Activated CD8-positive, alpha-beta memory T cell treated with anti-CD3 and anti-CD28 coated beads, Interleukin-2, amount 50 U/mL, for 24 hours (primary cell): ENCODE measurements around the gene PTPRD.

ENCODE experiments used
- DNase-seq: peaks from one replicate; pipeline ENCODE4 v3.0.0-alpha.2; 2020; ENCODE audit errors: extremely low read depth

PTPRD gene

DNA sequence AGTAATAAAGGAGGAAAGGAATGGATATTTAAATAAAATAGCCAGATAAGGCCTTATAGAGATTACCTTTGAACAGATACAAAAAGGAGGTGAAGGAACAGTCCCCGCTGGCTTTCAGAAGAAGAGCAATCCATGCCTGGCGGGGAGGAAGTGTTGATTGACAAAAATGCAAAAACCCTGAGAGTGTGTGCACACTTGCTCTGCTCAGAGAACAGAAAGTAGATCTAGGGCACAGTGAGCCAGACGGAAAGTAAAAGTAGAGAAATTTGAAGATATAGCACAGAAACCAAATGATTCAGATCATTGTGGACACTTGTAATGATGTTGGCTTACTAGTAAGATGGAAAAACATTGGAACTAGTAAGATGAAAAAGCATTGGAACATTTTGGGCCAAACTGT, 720.6 kb downstream of the PTPRD start:
- no peak for DNase-seq

DNA sequence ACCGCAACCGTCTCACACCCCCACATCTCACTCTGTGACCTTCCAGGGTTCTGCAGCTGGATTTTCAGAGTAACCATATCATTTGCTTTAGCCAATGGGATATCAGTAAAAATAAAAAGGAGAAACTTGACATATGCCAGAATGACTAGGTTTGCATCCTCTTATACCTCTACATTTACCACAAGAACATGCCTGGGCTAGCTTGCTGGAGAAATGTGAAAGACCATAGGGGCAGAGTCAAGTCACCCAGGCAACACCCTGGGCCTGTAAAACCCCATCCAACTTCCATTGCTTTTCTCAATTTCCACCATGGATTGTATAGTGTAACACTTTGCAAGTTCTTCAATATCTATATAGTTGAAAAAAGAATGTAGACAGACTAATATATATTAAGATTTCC, 731.1 kb downstream of the PTPRD start:
- DNase-seq, result no peak

DNA sequence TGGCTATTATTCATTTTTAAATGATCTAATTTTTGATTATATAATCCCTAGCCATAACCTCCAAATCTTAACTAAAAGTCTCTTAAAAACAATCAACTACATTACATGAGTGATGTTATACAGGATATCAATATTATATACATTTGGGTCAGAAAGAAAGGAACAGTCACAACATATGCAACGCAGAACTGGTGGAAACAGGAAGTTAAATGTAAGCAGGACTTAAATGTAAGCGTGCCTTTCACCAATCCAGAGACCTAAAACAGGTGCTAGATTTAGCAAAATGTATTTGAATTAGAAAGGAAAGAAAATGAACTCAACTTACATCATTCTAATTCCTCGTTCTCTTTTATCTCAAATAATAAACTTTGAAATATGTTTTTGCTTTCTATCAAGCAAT, 738.5 kb downstream of the PTPRD start:
- no peak for DNase-seq

DNA sequence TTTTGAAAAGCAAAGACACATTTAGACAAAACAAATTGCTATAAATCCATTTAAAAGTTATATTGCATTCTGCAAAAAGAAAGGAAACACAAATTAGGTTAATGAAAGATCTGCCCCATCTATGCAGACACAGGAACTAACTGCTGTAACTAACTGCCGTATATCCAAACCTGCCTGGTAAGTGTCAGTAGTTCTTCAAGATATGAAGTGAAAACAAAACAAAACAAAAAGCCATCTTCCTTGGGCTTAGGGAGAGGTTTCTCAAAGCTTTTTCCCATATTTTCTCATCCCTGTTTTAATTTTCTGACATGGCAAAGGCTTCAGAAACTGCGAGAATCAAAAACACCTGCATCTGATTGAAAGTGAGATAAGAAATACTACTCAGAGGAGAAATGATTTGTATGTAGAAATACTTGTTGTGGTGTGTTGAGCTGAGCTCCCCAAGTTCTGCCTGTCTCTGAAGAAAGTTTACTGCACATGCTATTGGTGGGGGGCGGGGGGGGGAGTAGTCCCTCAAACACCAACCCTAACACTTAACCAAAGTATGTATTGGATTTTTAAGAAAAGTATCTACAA, 750.5 kb downstream of the PTPRD start:
- DNase-seq, result no peak

DNA sequence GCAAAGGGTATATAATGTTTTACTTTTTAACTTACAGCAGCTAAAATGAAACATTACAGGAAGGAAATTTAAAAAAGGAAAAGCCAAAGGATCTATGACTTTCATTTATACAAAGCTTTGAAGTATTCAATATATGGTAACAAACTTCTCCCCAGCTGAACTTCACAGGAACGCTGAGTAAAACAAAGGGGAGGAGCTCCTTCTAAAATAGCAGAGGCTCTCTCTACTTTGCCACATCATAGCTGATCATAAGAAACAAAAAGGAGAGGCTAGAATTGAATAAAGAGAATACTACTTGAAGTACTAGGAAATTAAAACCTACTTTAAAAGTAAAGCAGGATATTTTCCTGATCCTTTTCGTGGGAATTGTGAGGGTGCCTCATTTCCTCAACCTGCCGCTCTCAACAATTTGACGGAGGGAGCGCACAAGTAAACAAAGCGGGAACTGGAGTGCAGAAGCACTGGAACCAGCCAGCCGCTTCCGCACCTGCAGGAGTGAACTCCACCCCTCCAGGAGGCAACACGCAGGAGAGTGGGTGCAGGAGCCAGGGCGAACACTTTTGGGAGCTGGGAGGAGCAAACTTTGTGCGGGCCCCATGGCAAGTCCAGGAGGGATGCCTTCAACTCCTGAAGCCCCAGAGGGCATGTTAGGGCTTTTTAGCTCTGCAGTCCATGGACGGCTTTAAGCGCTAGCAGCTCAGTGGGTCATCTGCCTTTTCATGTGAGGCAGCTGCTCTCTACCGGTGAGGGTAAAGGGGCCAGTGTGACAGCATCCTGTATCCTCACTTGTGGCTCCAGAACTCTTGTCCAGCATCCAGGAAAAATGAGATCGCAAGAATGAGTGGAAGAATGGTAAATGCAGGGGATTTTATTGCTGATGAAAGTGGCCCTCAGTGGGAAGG, 757.4 kb downstream of the PTPRD start:
- no peak for DNase-seq

DNA sequence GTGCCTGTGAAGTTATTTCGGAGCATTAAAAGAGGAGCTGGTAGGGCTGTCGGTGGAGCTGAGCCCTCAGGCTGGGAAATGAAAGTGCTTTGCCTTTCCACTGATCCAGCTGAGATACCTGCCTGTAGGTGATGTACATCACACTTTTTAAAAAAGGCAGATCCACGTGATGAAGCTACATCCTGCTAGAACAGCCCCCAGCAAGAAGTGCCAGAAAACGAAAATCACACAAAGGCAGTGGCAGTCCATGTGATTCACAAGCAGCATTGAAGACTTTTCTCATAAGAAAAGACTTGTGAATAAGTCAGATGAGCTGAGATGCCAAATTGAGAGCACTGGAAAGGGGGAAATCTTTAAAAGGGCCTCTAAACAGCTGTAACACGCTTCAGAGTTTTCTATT, 765.1 kb downstream of the PTPRD start:
- no peak for DNase-seq

DNA sequence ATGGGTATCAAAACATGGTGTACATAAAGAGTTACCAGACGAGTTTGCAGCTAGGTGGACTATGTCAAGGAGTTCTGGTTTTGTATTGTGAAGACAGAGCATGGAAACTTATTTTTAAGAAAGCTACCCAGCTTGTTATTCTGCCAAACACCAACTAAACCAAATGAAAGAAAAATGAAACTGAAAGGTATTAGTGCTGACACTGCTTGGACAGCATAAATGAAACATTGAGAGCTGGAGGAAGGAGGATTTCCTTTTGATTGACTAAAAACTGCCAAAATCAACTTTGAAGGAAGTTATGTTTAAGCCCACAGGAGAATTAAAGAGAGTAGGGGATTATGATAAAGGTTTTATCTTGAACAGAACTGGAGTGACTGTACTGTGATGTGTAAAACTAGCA, 766.2 kb downstream of the PTPRD start:
- DNase-seq, result no peak

DNA sequence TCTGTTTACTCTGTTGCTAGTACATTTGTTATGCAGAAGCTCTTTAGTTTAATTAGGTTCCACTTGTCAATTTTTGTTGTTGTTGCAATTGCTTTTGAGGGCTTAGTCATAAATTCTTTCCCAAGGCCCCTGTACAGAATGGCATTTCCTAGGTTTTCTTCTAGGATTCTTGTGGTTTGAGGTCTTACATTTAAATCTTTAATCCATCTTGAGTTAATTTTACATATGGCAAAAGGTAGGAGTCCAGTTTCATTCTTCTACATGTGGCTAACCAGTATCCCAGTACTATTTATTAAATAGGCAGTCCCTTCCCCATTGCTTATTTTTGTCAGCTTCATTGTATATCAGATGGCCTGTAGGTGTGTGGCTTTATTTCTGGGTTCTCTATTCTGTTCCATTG, 792.4 kb downstream of the PTPRD start:
- DNase-seq, result no peak

DNA sequence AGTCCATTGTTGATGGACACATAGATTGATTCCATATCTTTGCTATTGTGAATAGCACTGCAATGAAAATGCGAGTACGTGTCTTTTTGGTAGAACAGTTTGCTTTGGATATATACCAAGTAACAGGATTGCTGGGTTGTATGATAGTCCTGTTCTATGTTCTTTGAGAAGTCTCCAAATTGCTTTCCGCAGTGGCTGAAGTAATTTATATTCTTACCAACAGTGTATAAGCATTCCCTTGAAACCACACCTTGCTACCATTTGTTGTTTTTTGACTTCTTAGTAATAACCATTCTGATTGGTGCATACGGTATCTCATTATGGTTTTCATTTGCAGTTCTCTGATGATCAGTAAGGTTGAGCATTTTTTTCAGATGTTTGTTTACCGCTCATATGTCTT, 792.9 kb downstream of the PTPRD start:
- no peak for DNase-seq

DNA sequence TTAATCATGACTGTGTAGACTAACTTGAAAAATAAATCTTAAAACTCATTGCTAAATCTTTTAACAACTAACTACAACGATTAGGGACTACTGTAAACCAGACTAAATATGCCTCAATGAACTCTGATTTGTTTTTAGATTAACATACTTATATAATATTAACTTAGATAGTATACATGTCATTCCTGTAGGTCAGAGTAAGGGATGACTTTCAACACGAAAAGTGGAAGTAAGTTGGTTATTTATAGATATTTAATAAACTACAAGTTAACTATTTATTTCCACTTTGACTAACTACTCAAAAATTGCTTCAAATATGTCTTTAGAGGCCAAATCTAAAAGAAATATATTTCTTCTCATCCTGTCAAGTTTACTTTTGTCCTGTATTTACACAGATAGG, 795.6 kb downstream of the PTPRD start:
- no peak for DNase-seq

DNA sequence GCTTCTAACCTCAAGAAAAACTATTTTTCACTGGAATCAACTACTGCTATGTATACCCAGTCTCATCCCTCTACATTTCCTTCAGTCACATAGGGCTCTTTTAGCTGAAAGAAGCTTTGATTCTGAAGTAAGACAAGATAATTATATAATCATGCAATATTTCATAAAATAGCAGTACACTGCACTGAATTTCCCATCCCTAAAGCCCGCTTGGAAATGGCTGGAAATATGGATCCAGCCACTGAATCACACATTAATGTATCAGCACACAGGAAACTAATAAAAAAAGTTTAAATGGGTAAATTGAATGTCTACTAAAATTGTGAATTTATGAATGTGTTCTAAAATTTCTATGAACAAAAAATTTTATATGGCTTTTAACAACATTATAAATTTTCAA, 808.7 kb downstream of the PTPRD start:
- no peak for DNase-seq

DNA sequence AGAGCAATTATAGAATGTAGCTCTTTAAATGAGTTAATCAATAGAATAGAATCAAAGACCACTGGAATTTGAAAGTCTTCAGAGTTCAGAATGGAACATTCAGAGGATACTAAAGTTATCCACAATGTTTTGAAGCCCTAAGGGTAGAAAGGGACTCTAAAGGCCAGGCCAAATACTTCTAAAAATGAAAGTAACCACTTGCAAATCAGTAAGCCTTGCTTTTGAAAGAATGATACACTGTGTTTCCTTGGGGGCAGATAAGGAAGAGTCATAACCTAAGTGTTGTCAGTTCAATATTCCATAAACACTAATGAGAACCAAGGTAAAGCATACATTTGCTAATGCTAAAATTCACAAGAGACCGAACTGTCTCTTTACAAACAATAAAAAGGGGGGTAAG, 813.5 kb downstream of the PTPRD start:
- no peak for DNase-seq

DNA sequence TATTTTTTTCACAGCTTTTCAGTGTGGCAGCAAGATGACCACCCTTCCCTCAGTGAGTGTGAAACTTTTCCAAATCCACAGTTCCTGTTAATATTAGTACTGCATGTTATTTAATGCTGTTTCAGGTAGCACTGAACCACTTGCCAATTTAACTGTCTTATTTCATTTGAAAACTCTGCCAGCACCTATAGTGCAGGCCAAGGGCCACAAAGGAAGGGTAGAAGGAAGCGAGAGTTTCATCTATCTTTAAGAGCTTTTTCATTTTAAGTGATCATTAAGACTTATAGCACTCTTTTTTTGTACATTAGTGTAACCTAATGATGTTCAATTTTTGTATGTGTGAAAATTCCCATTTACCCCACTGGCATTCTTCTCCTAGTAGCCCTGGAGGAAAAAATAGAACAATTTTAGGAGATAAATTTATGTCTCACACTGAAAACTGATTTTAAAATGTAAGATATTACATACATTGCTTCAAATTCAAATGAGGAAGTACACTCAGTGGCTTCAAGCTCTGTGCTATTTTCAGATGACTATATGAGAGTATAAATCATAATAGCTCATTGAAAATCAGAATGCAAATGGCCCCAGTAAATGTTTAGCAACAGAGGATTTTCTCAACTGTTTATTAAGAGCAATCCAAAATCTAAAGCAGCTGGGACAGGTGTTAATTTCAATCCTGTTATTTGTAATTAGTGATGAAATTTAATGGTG, 820.5 kb downstream of the PTPRD start:
- no peak for DNase-seq

DNA sequence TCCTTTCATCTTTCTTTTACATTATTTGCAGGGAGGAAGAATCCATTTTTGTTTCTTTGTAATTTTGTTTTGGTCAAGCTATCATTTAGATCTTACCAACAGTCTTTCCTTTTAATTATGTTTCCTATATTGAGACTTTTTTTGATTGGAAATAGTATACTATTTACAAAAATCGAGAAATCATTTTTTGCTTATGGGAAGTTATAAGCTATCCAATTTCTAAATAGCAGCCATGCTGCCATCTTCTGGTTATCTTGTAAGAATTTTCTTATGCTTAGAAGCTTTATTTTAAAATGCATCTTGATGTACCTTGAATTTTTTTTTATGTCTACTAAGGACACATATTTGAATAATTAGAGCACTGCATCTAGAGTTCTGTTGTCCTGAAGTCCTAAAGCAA, 821.2 kb downstream of the PTPRD start:
- DNase-seq, result no peak

DNA sequence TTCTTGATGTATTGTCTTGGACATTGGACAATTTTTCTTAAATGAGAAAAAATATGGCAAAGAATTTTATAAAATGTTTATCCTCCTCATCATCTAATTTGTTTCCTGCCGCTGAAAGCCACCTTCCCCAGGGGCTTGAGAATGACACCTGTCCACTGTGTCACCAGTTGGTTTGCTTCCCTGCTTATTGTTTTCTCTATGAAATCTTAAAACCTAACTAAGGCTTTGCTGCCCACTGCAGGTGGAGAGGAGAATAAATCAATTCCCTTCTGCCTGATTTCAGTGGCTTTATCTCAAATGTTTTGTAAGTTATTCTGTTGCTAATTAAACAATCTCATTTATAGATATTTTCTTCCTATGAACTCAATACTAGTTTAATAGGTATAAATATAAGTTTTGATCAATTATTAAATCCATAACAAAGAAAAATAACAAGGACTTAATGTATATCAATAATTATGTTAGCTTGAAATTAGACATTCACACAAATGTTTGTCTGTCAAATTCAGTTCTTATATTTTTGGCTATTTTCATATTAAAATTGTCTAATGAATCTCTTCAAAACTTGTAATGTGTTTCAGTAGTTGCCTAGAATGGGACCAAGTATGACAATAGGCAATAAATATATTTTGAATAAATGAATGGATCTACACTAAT, 822.5 kb downstream of the PTPRD start:
- no peak for DNase-seq

DNA sequence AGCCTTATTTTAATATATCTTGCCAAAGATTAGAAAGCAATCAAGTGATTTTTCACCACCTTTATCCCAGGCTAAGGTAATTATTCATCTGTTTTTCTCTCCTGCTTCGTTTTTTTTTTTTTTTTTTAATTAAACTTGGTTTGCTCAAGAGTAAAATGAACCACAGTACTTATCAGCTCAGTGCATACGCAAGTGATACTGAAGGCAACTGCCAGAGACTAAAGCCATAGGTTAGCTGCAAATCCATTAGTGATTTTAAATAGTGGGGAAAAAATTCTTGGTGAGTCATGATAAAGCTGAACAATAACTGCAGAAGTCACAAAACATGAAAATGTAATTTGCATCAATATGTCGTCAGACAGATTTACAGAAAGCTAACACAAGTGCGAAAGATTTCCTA, 829.1 kb downstream of the PTPRD start:
- no peak for DNase-seq

DNA sequence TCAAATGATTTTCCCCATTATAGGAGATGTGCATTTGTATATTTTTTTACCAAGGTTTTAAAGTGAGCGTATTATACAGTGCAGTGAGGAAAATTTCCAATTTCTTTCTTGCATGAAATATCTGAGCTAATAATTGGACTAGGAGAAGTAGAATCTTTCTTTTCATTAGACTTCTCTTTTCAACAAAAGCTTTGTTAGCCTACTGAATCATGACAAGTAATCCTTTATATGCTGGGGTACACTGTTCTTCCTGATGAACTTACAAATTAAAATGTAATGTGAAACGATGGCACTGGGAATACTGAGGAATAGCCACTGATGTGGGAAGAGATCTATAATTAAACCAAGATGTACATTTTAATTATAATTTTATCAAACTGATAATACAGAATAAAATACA, 829.6 kb downstream of the PTPRD start:
- DNase-seq, result no peak

DNA sequence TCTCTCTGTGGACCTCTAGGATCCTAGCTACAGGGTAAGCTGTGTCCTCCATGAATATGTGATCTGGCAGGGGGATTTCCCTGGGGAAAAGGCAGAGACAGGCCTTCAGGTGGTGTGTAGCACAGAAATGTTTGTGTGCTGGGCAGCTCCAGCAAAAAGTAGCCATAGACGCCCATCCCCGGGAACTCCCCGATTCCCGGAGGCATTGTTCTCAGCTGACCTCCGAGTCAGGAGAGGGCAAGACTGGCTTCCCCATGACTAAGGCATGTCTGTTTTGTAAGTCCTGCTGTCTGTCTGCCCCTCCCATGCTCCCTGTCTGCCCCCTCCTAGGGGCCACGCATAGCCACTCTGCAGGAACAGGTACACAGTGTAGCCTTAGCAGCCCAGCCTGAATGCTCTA, 834.5 kb downstream of the PTPRD start:
- DNase-seq, result no peak

DNA sequence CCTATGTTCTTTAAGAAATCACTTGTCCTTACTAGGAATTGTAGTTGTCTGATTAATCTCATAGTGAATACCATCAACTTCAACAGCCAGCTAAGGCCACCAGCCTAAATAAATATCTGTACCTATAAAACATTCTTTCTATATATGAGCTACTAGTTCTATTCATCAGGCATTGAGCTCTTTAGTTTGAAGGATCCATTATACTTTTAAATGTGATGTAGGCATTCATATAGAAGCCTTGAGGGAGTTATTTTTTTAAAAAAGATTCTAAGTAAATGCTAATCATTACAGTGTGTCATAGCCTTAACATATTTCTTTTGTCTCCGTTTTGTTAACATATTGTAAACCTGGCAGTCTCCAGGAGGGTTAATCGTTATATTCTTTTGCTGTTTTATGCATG, 838.3 kb downstream of the PTPRD start:
- no peak for DNase-seq

DNA sequence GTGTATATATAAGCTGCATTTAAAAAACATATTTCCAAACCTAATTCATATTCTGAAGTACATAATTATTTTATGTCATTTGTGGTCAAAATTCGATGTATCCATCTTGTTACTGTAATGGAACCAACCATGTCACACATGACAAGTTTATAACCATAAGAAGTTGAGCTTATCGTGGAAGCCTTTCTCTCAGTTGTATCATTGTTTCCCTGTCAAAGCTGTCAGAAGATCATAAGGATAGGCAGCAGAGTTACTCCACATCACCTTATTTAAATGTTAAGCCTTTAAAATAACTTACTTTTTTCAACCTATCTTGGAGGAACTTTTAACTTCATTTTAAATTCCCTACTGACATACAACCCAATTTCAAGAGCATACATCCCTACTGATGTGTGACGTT, 841.5 kb downstream of the PTPRD start:
- no peak for DNase-seq

DNA sequence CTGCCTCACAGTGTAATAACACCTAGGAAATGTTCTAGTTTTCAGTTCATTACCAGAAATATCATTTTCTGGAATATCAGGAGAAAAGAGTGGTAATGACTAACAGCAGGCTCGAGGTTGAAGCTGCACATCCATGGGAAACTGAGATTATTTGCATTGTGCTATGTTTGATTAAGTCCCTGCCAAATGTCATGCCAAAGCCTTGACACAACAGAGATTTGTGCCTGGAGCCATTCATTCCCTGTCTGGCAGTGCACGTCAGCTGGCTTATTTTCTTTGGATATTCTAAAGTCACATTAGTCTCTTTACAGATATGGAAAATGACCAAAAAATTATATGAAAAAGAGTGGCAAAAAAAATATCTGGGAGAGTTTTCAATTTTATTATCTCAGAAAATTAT, 848.0 kb downstream of the PTPRD start:
- DNase-seq, result no peak

DNA sequence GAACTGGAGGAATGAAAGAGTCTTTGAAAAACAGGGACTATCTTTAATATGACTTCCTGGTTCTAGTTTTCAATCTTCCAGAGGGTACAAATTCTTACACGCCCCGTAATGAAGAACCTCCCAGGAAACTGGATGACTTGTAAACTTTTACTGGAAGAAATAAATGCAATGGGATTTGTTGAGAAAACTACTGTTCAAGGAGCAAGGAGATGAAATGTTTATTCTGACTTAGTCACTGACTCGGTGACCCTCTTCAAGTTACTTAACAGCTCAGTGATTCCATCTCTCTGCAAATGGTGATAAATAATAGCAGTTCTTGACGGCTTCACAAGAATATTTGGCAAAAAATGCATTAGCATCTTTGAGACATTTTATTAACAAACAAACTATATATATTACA, 858.6 kb downstream of the PTPRD start:
- DNase-seq, result no peak

DNA sequence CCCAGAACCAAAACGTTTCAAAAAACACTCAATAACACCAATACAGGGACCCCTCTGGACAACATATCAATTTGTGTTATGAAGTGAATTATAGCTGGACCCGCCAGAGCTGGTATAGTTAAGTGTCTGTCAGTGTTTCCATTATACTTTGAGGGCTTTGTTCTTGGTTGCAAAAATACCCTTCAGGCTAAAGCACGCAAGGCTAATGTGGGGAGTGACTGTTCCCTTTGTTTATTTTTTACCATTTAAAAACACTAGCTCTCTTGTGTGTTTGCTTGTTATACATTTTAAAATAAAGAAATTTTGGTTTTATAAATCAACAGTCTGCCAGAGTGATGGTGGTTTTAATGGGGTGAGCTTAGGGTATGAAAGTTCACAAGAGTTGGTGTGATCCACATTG, 859.5 kb downstream of the PTPRD start:
- DNase-seq, result no peak
